GM18907 (cell line): ENCODE measurements around the gene ABCC5.
"Not testable (repeated sequence)": the region's sequence is repeated elsewhere in the genome, so short reads cannot be mapped to it uniquely, and the experiment has no call there.

Experiments
- ATAC-seq: cut with Tn5 transposase; IDR thresholded peaks from one replicate; pipeline ENCODE4 v1.9.1; 2021; ENCODE audit warnings: mild to moderate bottlenecking, moderate library complexity; ENCODE audit not compliant: unreplicated experiment

Gene ABCC5

GRCh38 chr3:184016811-184017671 is 643 bp downstream of the ABCC5 start:
- ATAC-seq: peak; percentile 80

GRCh38 chr3:184016169-184016570 is 1.5 kb downstream of the ABCC5 start:
- ATAC-seq: no peak

- ATAC-seq: no peak
These were observed 2.2 kb downstream of the ABCC5 start for GRCh38 chr3:184015381-184016019.

- no peak for ATAC-seq
These were observed 5.5 kb downstream of the ABCC5 start for GRCh38 chr3:184011937-184012889.

DNA sequence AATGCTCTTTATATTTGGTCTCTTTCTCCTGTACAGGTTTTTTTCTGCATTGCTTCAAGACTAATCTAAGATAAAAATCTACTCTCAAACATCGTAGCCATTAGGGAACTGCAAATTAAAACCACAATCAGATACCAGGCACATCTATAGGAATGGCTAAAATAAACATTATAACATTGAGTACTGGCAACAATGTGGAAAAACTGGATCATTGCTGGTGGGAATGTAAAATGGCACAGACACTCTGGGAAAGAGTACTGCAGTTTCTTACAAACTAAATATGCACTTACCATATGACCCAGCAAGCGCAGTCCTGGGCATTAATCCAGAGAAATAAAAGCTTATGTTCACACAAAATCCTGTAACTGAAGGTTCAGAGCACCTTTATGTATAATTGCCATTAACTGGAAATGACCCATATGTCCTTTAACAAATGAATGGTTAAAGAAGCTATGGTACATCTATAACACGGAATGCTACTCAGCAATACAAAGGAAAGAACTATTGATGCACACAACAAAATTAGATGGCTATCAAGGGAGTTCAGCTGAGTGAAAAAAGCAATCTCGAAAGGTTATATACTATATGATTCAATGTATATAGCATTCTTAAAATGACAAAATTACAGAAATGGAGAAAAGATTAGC is 6.3 kb downstream of the ABCC5 start:
- ATAC-seq: no peak

- ATAC-seq: no peak
These were observed 9.5 kb downstream of the ABCC5 start for GRCh38 chr3:184008161-184008560.

- ATAC-seq: not testable (repeated sequence)
These were observed 10.4 kb downstream of the ABCC5 start for GRCh38 chr3:184007143-184007813.

- ATAC-seq: peak; percentile 69
These were observed 11.7 kb downstream of the ABCC5 start for GRCh38 chr3:184005941-184006507.

DNA sequence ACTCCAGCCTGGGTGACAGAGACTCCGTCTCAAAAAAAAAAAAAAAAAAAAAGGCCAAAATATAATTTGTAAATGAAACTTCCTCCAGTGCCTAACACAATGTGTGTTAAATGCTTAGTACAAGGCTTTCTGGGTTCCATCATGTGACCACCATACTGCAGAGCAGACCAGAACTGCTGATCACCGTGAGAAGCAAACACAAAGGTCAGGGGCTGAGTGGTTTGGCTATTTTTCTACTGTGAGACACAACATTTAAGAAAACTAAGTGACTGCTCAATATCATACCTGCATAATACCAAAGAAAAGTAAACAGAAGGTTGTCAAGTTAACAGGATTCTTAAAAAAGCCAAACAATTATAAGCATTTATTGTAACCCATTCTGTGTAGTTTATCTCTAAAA is 13.2 kb downstream of the ABCC5 start:
- ATAC-seq: no peak

- ATAC-seq: no peak
These were observed 14.3 kb downstream of the ABCC5 start for GRCh38 chr3:184003187-184003967.

- ATAC-seq: no peak
These were observed 15.2 kb downstream of the ABCC5 start for GRCh38 chr3:184002469-184002868.

GRCh38 chr3:184001761-184002160 is 15.9 kb downstream of the ABCC5 start:
- ATAC-seq: no peak

GRCh38 chr3:183991403-183991802 is 26.3 kb downstream of the ABCC5 start:
- no peak for ATAC-seq

- ATAC-seq: no peak
These were observed 29.4 kb downstream of the ABCC5 start for GRCh38 chr3:183988216-183988790.

- no peak for ATAC-seq
These were observed 30.6 kb downstream of the ABCC5 start for GRCh38 chr3:183987000-183987600.

- ATAC-seq: no peak
These were observed 32.6 kb downstream of the ABCC5 start for GRCh38 chr3:183984749-183985729.

- no peak for ATAC-seq
These were observed 33.5 kb downstream of the ABCC5 start for GRCh38 chr3:183984127-183984740.
